ENCODE results near the gene AIPL1.

The AIPL1 gene

DNA sequence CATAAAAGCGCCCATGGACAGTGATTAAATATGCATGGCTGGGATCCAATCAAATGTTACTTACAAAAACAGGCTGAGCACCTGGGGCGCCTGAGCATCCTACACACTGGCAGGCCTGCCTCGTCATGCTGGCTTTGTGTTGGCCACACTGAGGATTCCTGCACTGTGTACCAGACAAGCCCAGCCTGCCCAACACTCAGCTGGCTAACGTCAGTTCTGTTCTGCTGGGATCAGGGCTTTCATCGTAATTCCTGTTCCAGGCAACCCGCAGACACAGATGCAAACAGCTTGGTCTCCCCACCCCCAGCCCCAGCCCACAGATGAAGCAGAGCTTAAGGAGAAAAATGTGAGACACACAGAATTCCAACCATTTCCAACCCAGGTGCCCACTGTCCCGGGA is 40.0 kb upstream of the AIPL1 start:
- Histone ChIP-seq H3K27ac (ENCODE audit: low read depth, low read length, severe bottlenecking) (no peak overlapping the region), H3K36me3 (ENCODE audit: control insufficient read depth, insufficient read depth, low read length) (no peaks in the 10 kb centered on the region)
- 77 to 79% methylated on average over 6 to 7 of the region's 7 CpGs for WGBS, 2 experiments (ENCODE audit: insufficient coverage in 2 of 2)

DNA sequence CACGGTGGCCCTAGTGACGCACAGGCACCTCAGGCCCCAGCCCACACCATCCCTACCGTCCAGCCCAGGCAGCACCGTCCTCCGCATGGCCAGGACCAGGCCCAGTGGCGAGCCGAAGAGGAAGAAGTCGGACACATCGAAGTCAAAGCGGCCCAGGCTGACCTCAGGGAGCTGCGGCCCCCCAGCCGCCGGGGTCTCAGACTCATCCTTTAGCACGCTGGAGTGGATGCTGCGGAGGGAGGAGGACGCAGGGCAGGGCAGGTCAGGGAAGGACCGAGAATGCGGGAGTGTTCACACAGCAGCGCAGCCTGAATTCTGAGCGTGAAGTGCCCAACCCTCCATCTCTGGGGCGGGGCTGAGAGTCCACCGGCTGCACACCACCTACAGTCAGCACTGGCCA is 39.5 kb upstream of the AIPL1 start:
- peaks cover 14% of the 10 kb centered on the region for H3K4me1 ChIP-seq (ENCODE audit: control insufficient read depth, insufficient read depth, low read length, poor library complexity, severe bottlenecking)
- H3K27ac ChIP-seq (ENCODE audit: low read depth, low read length, severe bottlenecking): no peak overlapping the region
- WGBS, 2 experiments (ENCODE audit: insufficient coverage in 2 of 2): 94 to 98% methylated on average over 20 to 22 of the region's 22 CpGs
- no peaks in the 10 kb centered on the region for H3K9me3 ChIP-seq (ENCODE audit: control insufficient read depth, low read length)
- no peaks in the 10 kb centered on the region for H3K36me3 ChIP-seq (ENCODE audit: control insufficient read depth, insufficient read depth, low read length)
- no peak overlapping the region for H3K4me3 ChIP-seq (ENCODE audit: extremely low read depth, insufficient read depth, low read length, poor library complexity, severe bottlenecking)

More for the DNA sequence above, 40.0 kb upstream of the AIPL1 start:
- Histone ChIP-seq H3K4me3 (ENCODE audit: extremely low read depth, insufficient read depth, low read length, poor library complexity, severe bottlenecking) (no peak overlapping the region), H3K9me3 (ENCODE audit: control insufficient read depth, low read length) (no peaks in the 10 kb centered on the region), H3K4me1 (ENCODE audit: control insufficient read depth, insufficient read depth, low read length, poor library complexity, severe bottlenecking) (peaks cover 14% of the 10 kb centered on the region)

DNA sequence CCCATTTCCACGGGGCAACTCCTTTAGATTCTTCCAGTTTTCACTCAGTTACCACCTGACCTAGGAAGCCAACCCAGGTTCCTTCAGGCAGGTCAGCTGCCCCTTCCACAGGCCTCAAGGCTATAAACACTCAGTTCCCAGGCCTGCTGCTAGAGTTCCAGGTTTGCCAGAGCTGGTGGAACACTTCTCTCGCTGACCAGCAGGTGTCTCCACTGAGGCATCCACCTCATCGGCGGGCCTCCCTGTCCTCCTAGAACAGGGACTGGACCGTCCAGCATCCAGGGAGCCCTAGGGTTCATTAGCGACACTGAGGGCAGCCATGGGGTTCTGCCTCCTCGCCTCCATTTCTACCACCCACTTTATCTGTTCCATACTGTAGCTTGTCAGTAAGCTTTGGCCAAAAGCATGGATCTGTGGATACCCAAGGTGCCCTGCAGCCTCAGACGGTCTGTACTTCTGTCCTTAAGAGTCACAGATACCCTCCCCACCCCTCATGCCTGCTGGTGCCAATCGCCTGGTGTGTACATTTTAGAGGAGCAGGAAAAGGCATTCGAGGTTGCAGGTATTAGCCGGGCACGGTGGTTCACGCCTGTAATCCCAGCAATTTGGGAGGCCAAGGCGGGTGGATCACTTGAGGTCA is 38.3 kb upstream of the AIPL1 start:
- WGBS, 2 experiments (ENCODE audit: insufficient coverage in 2 of 2): 41 to 44% methylated on average over 10 to 12 of the region's 14 CpGs
- H3K27ac ChIP-seq (ENCODE audit: low read depth, low read length, severe bottlenecking): no peak overlapping the region
- peaks cover 14% of the 10 kb centered on the region for H3K4me1 ChIP-seq (ENCODE audit: control insufficient read depth, insufficient read depth, low read length, poor library complexity, severe bottlenecking)

DNA sequence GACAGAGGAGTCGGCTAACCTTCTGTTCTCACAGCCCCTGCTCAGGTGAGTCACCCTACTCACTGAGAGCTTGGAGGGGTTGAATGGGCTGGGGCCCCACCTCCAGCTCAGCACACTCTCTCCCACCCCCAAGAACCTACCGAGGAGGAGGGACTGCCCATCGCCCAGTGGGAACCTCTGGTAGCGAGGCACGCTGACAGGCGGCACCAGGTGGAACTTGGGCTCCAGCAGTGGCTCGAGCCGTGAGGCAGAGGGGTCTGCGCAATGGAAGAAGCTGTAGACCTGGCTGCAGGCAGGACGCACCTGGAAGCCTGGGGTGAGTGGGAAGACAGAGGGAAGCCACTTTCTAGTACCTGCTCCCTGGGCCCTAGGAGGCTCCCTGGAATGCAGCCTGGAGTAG is 37.6 kb upstream of the AIPL1 start:
- H3K9me3 ChIP-seq (ENCODE audit: control insufficient read depth, low read length): no peaks in the 10 kb centered on the region
- H3K36me3 ChIP-seq (ENCODE audit: control insufficient read depth, insufficient read depth, low read length): no peaks in the 10 kb centered on the region
- no peak overlapping the region for H3K4me3 ChIP-seq (ENCODE audit: extremely low read depth, insufficient read depth, low read length, poor library complexity, severe bottlenecking)
- WGBS, 2 experiments (ENCODE audit: insufficient coverage in 2 of 2): 89 to 93% methylated on average over 6 to 9 of the region's 10 CpGs
- H3K27ac ChIP-seq (ENCODE audit: low read depth, low read length, severe bottlenecking): no peak overlapping the region
- peaks cover 14% of the 10 kb centered on the region for H3K4me1 ChIP-seq (ENCODE audit: control insufficient read depth, insufficient read depth, low read length, poor library complexity, severe bottlenecking)

More for the DNA sequence above, 38.3 kb upstream of the AIPL1 start:
- Histone ChIP-seq H3K4me3 (ENCODE audit: extremely low read depth, insufficient read depth, low read length, poor library complexity, severe bottlenecking) (no peak overlapping the region), H3K9me3 (ENCODE audit: control insufficient read depth, low read length) (no peaks in the 10 kb centered on the region), H3K36me3 (ENCODE audit: control insufficient read depth, insufficient read depth, low read length) (no peaks in the 10 kb centered on the region)

DNA sequence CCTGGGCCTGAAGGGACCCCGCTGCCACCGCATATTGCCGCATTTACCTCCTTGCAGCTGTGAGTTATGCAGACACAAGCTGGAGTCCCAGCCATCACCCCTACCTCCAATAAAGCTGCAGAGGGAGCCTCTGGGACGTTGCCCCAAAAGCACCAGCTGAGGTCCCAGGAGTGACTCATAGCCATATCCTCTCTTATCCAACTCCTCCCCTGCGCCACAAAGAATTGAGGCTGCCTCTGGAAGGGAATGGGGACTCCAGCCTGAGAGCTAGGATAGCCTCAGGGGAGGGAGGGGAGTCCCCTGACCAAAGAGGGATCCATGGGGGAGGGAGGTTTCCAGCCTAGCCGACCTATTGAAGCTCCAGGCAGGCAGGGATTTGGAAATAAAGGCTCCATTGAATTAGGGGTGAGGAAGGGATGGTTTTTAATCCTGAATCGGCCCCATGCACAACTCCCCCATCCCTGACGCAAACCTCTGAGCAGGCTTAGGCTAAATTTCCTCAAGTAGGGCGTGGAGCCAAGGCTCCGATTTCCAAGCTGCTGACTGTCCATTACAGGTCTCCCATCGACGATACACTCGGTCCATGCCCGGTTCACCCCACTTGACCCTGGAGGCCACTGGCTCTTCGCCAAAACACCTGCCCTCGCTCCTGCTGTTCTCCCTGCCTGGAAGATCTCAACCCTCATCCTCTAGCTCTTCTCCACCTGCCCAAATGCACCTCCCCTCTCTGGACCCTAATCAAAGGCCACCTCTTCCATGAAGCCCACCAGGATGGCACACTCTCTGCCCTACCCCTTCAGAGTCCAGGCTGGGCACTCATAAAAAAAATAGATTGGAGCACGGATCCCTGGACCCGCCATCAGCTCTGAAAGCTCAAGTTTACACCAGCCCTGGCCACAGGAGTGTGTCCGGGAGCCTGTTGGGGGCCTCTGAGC is 36.9 kb upstream of the AIPL1 start:
- Histone ChIP-seq H3K4me1 (ENCODE audit: control insufficient read depth, insufficient read depth, low read length, poor library complexity, severe bottlenecking) (peaks cover 14% of the 10 kb centered on the region), H3K36me3 (ENCODE audit: control insufficient read depth, insufficient read depth, low read length) (no peaks in the 10 kb centered on the region), H3K9me3 (ENCODE audit: control insufficient read depth, low read length) (no peaks in the 10 kb centered on the region), H3K27ac (ENCODE audit: low read depth, low read length, severe bottlenecking) (no peak overlapping the region), H3K4me3 (ENCODE audit: extremely low read depth, insufficient read depth, low read length, poor library complexity, severe bottlenecking) (no peak overlapping the region)
- 86 to 87% methylated on average over 17 of the region's 19 CpGs for WGBS, 2 experiments (ENCODE audit: insufficient coverage in 2 of 2)

DNA sequence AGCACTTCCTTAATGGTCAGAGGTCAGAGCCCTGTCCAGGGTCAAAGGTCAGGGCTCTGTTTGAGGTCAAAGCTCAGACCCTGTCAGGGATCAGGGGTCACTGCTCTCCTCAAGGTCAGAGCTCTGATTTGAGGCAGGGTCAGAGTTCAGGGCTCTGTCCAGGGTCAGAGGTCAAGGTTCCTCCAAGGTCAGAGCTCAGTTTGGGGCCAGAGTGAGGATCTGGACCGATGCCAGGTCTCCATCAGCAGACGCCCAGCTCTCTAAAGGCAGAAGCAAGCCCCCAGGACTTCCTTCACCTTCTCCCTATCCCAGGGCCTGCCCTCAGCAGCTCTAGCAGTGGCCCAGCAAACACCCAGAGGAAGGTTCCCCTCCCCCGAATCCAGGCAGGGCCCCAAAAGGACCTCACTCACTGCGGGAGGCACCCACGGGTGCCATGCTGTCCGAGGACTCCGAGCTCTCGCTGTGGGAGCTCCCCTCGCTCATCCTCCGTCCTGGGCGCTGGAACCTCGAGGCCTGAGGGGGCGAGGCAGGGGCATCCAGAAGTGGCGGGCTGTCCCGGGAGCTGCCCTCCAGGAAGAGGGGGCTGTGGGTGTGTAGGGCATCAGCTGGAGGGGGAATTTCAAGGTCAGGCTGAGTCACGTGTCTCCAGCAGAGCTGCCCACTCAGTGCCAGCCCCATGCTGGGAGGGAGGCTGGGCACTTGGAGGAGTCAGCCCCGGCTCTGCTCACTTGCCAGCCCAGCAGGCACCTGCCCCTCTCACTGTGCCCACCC is 36.0 kb upstream of the AIPL1 start:
- no peak overlapping the region for H3K4me3 ChIP-seq (ENCODE audit: extremely low read depth, insufficient read depth, low read length, poor library complexity, severe bottlenecking)
- WGBS, 2 experiments (ENCODE audit: insufficient coverage in 2 of 2): 90 to 91% methylated on average over 10 to 16 of the region's 17 CpGs
- no peaks in the 10 kb centered on the region for H3K36me3 ChIP-seq (ENCODE audit: control insufficient read depth, insufficient read depth, low read length)
- H3K4me1 ChIP-seq (ENCODE audit: control insufficient read depth, insufficient read depth, low read length, poor library complexity, severe bottlenecking): peaks cover 7% of the 10 kb centered on the region
- H3K27ac ChIP-seq (ENCODE audit: low read depth, low read length, severe bottlenecking): no peak overlapping the region
- H3K9me3 ChIP-seq (ENCODE audit: control insufficient read depth, low read length): no peaks in the 10 kb centered on the region

DNA sequence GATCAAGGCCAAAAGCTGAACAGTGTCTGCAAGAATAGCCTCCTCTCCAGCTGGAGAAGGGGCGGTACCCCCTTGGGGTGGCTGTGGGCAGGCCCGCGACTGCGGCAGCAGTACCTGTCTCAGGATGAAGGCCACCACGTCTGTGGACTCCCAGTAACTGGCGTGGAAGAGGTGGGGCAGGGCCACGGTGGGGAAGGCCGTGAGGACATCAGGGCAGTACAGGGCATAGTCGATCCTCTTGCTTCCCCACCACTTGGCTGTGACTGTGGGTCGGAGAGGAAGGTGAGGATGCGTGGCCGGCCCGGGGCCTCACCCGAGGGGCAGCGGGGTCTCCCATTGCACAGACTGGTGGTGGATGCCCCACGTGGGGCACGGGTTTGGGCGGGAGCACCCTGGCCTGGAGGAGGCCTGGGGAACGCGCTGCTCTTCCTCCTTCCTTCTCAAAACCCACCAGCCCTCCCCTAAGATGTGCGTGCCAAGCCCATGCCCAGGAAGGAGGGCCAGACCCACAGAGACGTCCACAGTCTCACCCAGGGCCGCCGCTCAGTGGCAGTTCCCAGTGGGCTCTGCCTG is 35.3 kb upstream of the AIPL1 start:
- no peak overlapping the region for H3K4me3 ChIP-seq (ENCODE audit: extremely low read depth, insufficient read depth, low read length, poor library complexity, severe bottlenecking)
- 94 to 97% methylated on average over 20 to 23 of the region's 24 CpGs for WGBS, 2 experiments (ENCODE audit: insufficient coverage in 2 of 2)
- no peak overlapping the region for H3K27ac ChIP-seq (ENCODE audit: low read depth, low read length, severe bottlenecking)
- no peaks in the 10 kb centered on the region for H3K4me1 ChIP-seq (ENCODE audit: control insufficient read depth, insufficient read depth, low read length, poor library complexity, severe bottlenecking)
- H3K36me3 ChIP-seq (ENCODE audit: control insufficient read depth, insufficient read depth, low read length): no peaks in the 10 kb centered on the region
- H3K9me3 ChIP-seq (ENCODE audit: control insufficient read depth, low read length): no peaks in the 10 kb centered on the region

DNA sequence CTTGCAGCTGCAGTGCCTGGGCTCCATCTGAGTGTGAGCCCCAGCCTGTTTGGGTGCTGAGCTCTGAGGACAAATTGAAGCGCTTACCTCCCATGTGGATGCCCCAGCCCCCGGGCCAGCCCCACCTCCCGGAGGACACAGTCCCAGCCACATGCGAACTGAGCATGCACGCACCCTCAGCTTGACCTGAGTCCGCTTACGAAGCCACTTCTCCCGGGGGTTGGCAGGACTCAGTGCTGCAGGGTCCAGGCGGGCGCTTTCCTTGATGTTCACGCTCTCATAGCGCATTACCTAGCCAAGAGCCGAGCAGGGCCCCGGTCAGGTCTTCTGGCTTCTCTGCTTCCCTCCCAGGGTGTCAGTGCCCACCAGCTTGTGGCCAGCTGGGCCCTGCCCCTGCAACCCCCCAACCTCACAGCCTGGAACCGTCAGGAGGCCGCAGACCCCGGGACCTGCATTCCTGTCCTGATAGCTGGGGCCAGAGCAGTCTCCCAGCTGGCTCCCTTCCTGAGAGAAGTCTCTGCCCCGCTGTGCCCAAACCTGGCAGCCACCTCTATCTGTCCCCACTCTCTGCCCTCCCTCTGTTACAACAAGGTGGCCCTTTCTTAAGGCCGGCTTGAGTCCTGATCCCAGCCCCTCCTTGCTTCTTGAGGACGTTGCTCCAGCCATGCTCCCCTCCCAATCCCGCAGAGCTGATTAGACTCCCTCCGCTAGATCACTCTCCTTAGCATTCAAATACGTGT is 33.3 kb upstream of the AIPL1 start:
- no peak overlapping the region for H3K4me3 ChIP-seq (ENCODE audit: extremely low read depth, insufficient read depth, low read length, poor library complexity, severe bottlenecking)
- H3K36me3 ChIP-seq (ENCODE audit: control insufficient read depth, insufficient read depth, low read length): no peaks in the 10 kb centered on the region
- no peak overlapping the region for H3K27ac ChIP-seq (ENCODE audit: low read depth, low read length, severe bottlenecking)
- no peaks in the 10 kb centered on the region for H3K9me3 ChIP-seq (ENCODE audit: control insufficient read depth, low read length)
- WGBS, 2 experiments (ENCODE audit: insufficient coverage in 2 of 2): 89% methylated on average over 21 to 22 of the region's 23 CpGs
- H3K4me1 ChIP-seq (ENCODE audit: control insufficient read depth, insufficient read depth, low read length, poor library complexity, severe bottlenecking): no peaks in the 10 kb centered on the region

DNA sequence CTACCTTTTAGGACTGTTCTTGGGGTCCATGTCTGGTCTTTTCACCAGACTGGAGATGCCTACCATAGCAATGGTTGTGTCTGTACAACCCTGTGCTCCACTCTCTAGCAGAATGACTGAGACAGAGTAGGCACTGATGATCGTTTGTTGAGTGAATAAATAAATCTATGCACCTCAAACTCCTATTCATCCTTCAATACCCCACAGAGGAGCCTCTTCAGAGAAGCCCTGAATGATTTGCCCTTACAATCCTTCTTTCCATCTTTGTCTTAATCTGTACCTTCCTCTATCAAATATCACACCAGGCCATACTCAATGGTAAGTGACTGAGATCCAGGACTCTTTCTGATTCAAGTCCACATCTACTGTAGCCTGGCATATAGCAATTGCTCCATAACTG is 32.6 kb upstream of the AIPL1 start:
- no CpG with 5 or more reads among the region's 1 CpG for WGBS, 2 experiments (ENCODE audit: insufficient coverage in 2 of 2)
- Histone ChIP-seq H3K4me3 (ENCODE audit: extremely low read depth, insufficient read depth, low read length, poor library complexity, severe bottlenecking) (no peak overlapping the region), H3K9me3 (ENCODE audit: control insufficient read depth, low read length) (no peaks in the 10 kb centered on the region), H3K27ac (ENCODE audit: low read depth, low read length, severe bottlenecking) (no peak overlapping the region), H3K4me1 (ENCODE audit: control insufficient read depth, insufficient read depth, low read length, poor library complexity, severe bottlenecking) (no peaks in the 10 kb centered on the region), H3K36me3 (ENCODE audit: control insufficient read depth, insufficient read depth, low read length) (no peaks in the 10 kb centered on the region)

All from mesodermal cell (in vitro differentiated cells).